NCI-H146 treated with DMSO at 0.1 percent for 48 hours (cell line): ENCODE results near the gene PABPN1L.

Experiments used
- DNase-seq: peaks from one replicate; lab custom pipeline; 2025; ENCODE audit not compliant: unreplicated experiment; lab: John Stamatoyannopoulos, UW

PABPN1L gene

GRCh38 chr16:88814144-88814502 is 52.3 kb downstream of the PABPN1L start:
- DNase-seq = no peak
